K562 (cell line): Measurements from ENCODE around the gene RPS8. TPM values are rescaled to one million over a fixed set of nuclear protein-coding genes. Genes with fewer than 3 reads are reported as not detected.

Experiments used
- BMI1 ChIP-seq: fragments of 150-350 bp; IDR thresholded peaks from 2 replicates; pipeline ENCODE4 v1.6.1; 2014; ENCODE audit warnings: low read length
- ETS2 ChIP-seq: IDR thresholded peaks from 2 replicates; pipeline ENCODE4 v1.6.1; 2016; ENCODE audit warnings: borderline replicate concordance, missing genetic modification characterization, mild to moderate bottlenecking, moderate library complexity, missing compliant biosample characterization; ENCODE audit not compliant: poor library complexity, severe bottlenecking
- ETV5 ChIP-seq: sonication (generic); formaldehyde crosslinking; IDR thresholded peaks from 2 replicates; pipeline ENCODE4 v1.4.0; 2020; ENCODE audit warnings: low read depth, mild to moderate bottlenecking, missing genetic modification reagents
- NCOA2 ChIP-seq, 2 experiments: fragments of 450-650 bp; IDR thresholded peaks; 2 replicates each; pipeline ENCODE4 v1.6.1; 2018; ENCODE audit warnings: mild to moderate bottlenecking in 2 of 2, moderate library complexity in 1 of 2; ENCODE audit not compliant: partially characterized antibody in 2 of 2
- NR2C1 ChIP-seq, 2 experiments: fragments of 450-650 bp; IDR thresholded peaks; 2 replicates each; pipeline ENCODE4 v1.6.1; 2017; ENCODE audit warnings: mild to moderate bottlenecking in 2 of 2, antibody characterized with exemption in 1 of 2, inconsistent platforms in 1 of 2, missing compliant biosample characterization in 1 of 2, missing genetic modification characterization in 1 of 2
- POLR2H ChIP-seq: IDR thresholded peaks from 2 replicates; pipeline ENCODE4 v1.6.1; 2016; ENCODE audit warnings: missing genetic modification characterization, low read depth, mild to moderate bottlenecking, control low read depth, missing compliant biosample characterization, moderate library complexity
- POLR3A ChIP-seq: IDR thresholded peaks from 2 replicates; pipeline ENCODE4 v1.6.1; 2011; ENCODE audit warnings: borderline replicate concordance, mild to moderate bottlenecking, moderate library complexity; ENCODE audit not compliant: insufficient read length, insufficient read depth; ENCODE audit errors: extremely low read depth
- PPARD ChIP-seq: fragments of 250-450 bp; sonication (Bioruptor Pico); IDR thresholded peaks from 2 replicates; pipeline ENCODE4 v1.8.0; 2022; ENCODE audit warnings: inconsistent platforms, mild to moderate bottlenecking, moderate library complexity
- PTRF ChIP-seq: fragments of 450-650 bp; IDR thresholded peaks from 2 replicates; pipeline ENCODE4 v1.6.1; 2016; ENCODE audit warnings: mild to moderate bottlenecking, missing genetic modification characterization, missing compliant biosample characterization
- RB1 ChIP-seq: fragments of 450-650 bp; IDR thresholded peaks from 2 replicates; pipeline ENCODE4 v1.6.1; 2017; ENCODE audit warnings: low read depth, mild to moderate bottlenecking
- XRCC3 ChIP-seq: fragments of 450-650 bp; IDR thresholded peaks from 2 replicates; pipeline ENCODE4 v1.6.1; 2017; ENCODE audit warnings: mild to moderate bottlenecking, moderate library complexity
- ZC3H4 ChIP-seq: sonication (generic); formaldehyde crosslinking; IDR thresholded peaks from 2 replicates; pipeline ENCODE4 v1.9.0; 2021; ENCODE audit warnings: missing genetic modification reagents, borderline replicate concordance
- ZEB2 ChIP-seq: fragments of 450-650 bp; IDR thresholded peaks from 2 replicates; pipeline ENCODE4 v1.6.1; 2016
- ZKSCAN1 ChIP-seq: fragments of 150-350 bp; IDR thresholded peaks from 2 replicates; pipeline ENCODE4 v1.6.1; 2016; ENCODE audit warnings: low read depth, low read length
- polyA plus RNA-seq, 8 experiments: library from polyadenylated mRNA; depleted of rRNA in 4 of 8; stranded (reverse) in 5 of 8; unstranded in 3 of 8; fragments of >200 nt; fragmentation: Nextera tagmentation in 2 of 8; fragmentation: Illumina TruSeq in 1 of 8; extraction: Ambion mirVana in 2 of 8; extraction: Trizol in 1 of 8; gene quantifications; 2 replicates each; pipeline versions ENCODE4 v1.2.1 to v1.2.3, GENCODE V29; 2011 to 2014; ENCODE audit warnings: inconsistent platforms in 1 of 8, missing spikeins in 1 of 8
- total RNA-seq, 7 experiments: library from RNA; depleted of rRNA in 6 of 7; stranded (reverse); fragments of >200 nt in 6 of 7; fragmentation: Illumina TruSeq in 2 of 7; extraction: Trizol in 2 of 7; gene quantifications; 2 replicates each; pipeline versions ENCODE4 v1.2.1 to v1.2.3, GENCODE V29; 2011 to 2021; ENCODE audit warnings: low replicate concordance in 1 of 7
- TF ChIP-seq, protein P1 (sequence below): fragments of 250-450 bp; sonication (Bioruptor Pico); IDR thresholded peaks from 2 replicates; pipeline ENCODE4 v1.5.0; 2020; ENCODE audit warnings: mild to moderate bottlenecking
- TF ChIP-seq, protein P2 (sequence below): sonication (generic); formaldehyde crosslinking; IDR thresholded peaks from 2 replicates; pipeline ENCODE4 v1.8.0; 2022; ENCODE audit warnings: mild to moderate bottlenecking, missing genetic modification reagents
- TF ChIP-seq, protein P3 (sequence below): fragments of 250-450 bp; sonication (Bioruptor Pico); IDR thresholded peaks from 2 replicates; pipeline ENCODE4 v1.4.0; 2020; ENCODE audit warnings: mild to moderate bottlenecking, moderate library complexity
- TF ChIP-seq, protein P4 (sequence below): fragments of 250-450 bp; sonication (Bioruptor Pico); IDR thresholded peaks from 2 replicates; pipeline ENCODE4 v1.8.0; 2021; ENCODE audit warnings: borderline replicate concordance, mild to moderate bottlenecking, moderate library complexity; ENCODE audit not compliant: poor library complexity, severe bottlenecking
- TF ChIP-seq, protein P5 (sequence below), 3 experiments: fragments of 200-800 bp in 1 of 3; sonication (Bioruptor generic) in 1 of 3; sonication (generic) in 1 of 3; formaldehyde crosslinking in 1 of 3; IDR thresholded peaks; 2 replicates each; pipeline versions ENCODE4 v1.6.1 to v1.8.0; 2016 to 2022; ENCODE audit warnings: mild to moderate bottlenecking in 2 of 3, missing compliant biosample characterization in 2 of 3, missing genetic modification characterization in 2 of 3, missing genetic modification reagents in 1 of 3
- TF ChIP-seq, protein P6 (sequence below): fragments of 250-450 bp; sonication (Bioruptor Pico); IDR thresholded peaks from 2 replicates; pipeline ENCODE4 v1.8.0; 2021; ENCODE audit warnings: moderate library complexity, mild to moderate bottlenecking, inconsistent platforms

Gene RPS8
- total and polyA plus RNA-seq, 9 of the 15 experiments (the other 6 are each of a cell fraction or from before 2014, with no cell fraction given): 2,431 to 4,168 (median 3,109) TPM

DNA sequence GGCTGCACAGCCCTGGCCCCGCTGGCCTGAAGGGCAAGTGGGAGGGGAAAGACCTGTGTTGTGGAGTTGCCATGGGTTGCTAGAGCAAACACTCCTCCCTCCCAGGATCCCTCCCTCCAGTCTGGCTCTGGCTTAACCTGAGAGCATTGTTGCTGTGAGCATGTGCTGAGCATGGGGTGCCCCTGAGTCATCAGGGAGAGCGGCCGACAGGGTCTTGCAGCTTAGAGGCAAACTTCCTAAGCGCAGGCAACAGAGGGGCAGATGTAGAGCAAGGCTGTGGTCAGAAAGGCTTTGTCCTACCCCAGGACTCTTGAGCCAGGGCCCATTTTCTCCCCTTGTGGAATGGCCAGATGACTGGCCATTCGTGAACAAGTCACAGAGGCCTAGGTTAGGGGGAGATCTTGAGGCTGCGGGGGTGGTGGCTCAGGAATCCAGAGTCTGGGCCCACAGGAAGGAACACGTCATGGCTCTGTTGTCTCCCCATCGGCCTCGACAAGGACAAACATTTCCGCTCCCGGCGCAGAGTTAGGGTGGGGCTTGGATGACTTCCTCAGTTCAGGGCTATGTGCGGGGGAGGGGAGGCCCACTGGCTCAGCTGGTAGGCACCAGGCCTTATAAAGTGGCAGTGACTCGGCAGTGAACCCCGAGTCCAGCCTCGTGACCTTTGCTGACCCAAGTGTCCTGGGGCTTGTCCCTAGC lies 32.2 kb downstream of the RPS8 start (continued):
- TF ChIP-seq, protein P1, sequence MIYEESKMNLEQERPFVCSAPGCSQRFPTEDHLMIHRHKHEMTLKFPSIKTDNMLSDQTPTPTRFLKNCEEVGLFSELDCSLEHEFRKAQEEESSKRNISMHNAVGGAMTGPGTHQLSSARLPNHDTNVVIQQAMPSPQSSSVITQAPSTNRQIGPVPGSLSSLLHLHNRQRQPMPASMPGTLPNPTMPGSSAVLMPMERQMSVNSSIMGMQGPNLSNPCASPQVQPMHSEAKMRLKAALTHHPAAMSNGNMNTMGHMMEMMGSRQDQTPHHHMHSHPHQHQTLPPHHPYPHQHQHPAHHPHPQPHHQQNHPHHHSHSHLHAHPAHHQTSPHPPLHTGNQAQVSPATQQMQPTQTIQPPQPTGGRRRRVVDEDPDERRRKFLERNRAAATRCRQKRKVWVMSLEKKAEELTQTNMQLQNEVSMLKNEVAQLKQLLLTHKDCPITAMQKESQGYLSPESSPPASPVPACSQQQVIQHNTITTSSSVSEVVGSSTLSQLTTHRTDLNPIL (CRISPR knock-in tag): no peak
- TF ChIP-seq, protein P2, sequence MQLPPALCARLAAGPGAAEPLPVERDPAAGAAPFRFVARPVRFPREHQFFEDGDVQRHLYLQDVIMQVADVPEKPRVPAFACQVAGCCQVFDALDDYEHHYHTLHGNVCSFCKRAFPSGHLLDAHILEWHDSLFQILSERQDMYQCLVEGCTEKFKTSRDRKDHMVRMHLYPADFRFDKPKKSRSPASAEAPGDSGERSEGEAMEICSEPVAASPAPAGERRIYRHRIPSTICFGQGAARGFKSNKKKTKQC (CRISPR knock-in tag): peak; percentile 87
- TF ChIP-seq ZKSCAN1 (peak; percentile 15; the same call in 1 of the 2 replicates), POLR2H (tag) (peak; percentile 91), POLR3A (no peak), ZEB2 (no peak; the same call in 1 of the 2 replicates), XRCC3 (no peak), ZC3H4 (CRISPR knock-in tag) (no peak; the same call in 1 of the 2 replicates), PTRF (tag) (peak; percentile 49; the same call in 1 of the 2 replicates), NCOA2 (IDR thresholded peaks at IDR 0.05; ENCODE audit: partially characterized antibody in 2 of 2) (no peak), BMI1 (peak; percentile 88), ETV5 (CRISPR knock-in tag) (peak; percentile 99), NR2C1 (IDR thresholded peaks at IDR 0.05) (no peak), NR2C1 (tag; IDR thresholded peaks at IDR 0.05) (peak; percentile 54), PPARD (CRISPR knock-in tag) (no peak), RB1 (no peak; the same call in none of the 2 replicates), ETS2 (no peak)
- TF ChIP-seq, protein P3, sequence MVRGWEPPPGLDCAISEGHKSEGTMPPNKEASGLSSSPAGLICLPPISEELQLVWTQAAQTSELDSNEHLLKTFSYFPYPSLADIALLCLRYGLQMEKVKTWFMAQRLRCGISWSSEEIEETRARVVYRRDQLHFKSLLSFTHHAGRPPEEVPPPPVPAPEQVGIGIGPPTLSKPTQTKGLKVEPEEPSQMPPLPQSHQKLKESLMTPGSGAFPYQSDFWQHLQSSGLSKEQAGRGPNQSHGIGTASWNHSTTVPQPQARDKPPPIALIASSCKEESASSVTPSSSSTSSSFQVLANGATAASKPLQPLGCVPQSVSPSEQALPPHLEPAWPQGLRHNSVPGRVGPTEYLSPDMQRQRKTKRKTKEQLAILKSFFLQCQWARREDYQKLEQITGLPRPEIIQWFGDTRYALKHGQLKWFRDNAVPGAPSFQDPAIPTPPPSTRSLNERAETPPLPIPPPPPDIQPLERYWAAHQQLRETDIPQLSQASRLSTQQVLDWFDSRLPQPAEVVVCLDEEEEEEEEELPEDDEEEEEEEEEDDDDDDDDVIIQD (CRISPR knock-in tag): no peak
- TF ChIP-seq, protein P4, sequence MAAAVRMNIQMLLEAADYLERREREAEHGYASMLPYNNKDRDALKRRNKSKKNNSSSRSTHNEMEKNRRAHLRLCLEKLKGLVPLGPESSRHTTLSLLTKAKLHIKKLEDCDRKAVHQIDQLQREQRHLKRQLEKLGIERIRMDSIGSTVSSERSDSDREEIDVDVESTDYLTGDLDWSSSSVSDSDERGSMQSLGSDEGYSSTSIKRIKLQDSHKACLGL (CRISPR knock-in tag): no peak
- TF ChIP-seq, protein P5, sequence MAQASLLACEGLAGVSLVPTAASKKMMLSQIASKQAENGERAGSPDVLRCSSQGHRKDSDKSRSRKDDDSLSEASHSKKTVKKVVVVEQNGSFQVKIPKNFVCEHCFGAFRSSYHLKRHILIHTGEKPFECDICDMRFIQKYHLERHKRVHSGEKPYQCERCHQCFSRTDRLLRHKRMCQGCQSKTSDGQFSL (CRISPR knock-in tag; IDR thresholded peaks at IDR 0.05): no peak; the same call in 1 of the 2 replicates
- TF ChIP-seq, protein P5 (tag; IDR thresholded peaks at IDR 0.05): peak; percentile 55 to 74; a peak in 3 of 4 replicates
- TF ChIP-seq, protein P6, sequence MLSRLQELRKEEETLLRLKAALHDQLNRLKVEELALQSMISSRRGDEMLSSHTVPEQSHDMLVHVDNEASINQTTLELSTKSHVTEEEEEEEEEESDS (CRISPR knock-in tag): no peak
